Keratinocyte (primary cell): ENCODE data around the gene HIRA.

Source experiments
- CTCF ChIP-seq, 3 experiments: IDR thresholded peaks in 1 of 3; conservative IDR thresholded peaks in 1 of 3; optimal IDR thresholded peaks in 1 of 3; 2 replicates in 2 of 3; 3 replicates in 1 of 3; pipeline versions ENCODE3 to v1.5.1; 2011; ENCODE audit warnings: low read length in 3 of 3, mild to moderate bottlenecking in 3 of 3, moderate library complexity in 2 of 3, control low read depth in 1 of 3, inconsistent platforms in 1 of 3; ENCODE audit not compliant: insufficient read depth in 2 of 3; ENCODE audit errors: extremely low read depth in 1 of 3
- EZH2 ChIP-seq: IDR thresholded peaks from one replicate; pipeline ENCODE4 v1.6.1; 2012; ENCODE audit warnings: inconsistent platforms, mild to moderate bottlenecking, low read length, moderate library complexity

GRCh38 chr22:19385221-19385906 lies 46.2 kb downstream of the HIRA start:
- TF ChIP-seq CTCF (optimal IDR thresholded peaks at IDR 0.05 in 1 of 3, IDR thresholded peaks at IDR 0.05 in 1 of 3, conservative IDR thresholded peaks at IDR 0.05 in 1 of 3; ENCODE audit: extremely low read depth in 1 of 3, insufficient read depth in 2 of 3, low read length in 3 of 3) (no peak), EZH2 (no peak)
